SK-N-SH (cell line): ENCODE measurements around the gene MARK3. TPM values are rescaled to one million over a fixed set of nuclear protein-coding genes. Genes with fewer than 3 reads are reported as not detected.

ENCODE experiments used
- CTCF ChIA-PET: fragments of 300-600, 350-600 bp; formaldehyde crosslinking; extraction: SDS; loops from one replicate; lab custom pipeline; 2021; lab: Yijun Ruan, JAX
- POLR2A ChIA-PET: fragments of 350-600 bp; sonication (Branson Sonifier 250); formaldehyde crosslinking; extraction: SDS; loops from one replicate; lab custom pipeline; 2020; ENCODE audit warnings: antibody characterized with exemption, inconsistent platforms; lab: Yijun Ruan, JAX
- DNase-seq: peaks from one replicate; pipeline ENCODE4 v3.0.0; 2012
- H2AFZ ChIP-seq: fragments of 200-600 bp; sonication (generic); 2 replicates; pipeline ENCODE4 v1.8.1; 2016; ENCODE audit warnings: antibody characterized with exemption, mild to moderate bottlenecking, low read depth
- H3F3A ChIP-seq: fragments of 200-600 bp; sonication (generic); replicated peaks from 2 replicates; pipeline ENCODE3; 2016; ENCODE audit warnings: antibody characterized with exemption, mild to moderate bottlenecking; ENCODE audit not compliant: insufficient read depth
- H3K27ac ChIP-seq, 2 experiments: fragments of 200-500 bp in 1 of 2; fragments of 200-600 bp in 1 of 2; sonication (Bioruptor generic) in 1 of 2; sonication (generic), shearing (Covaris generic) in 1 of 2; 2 replicates each; pipeline versions ENCODE4 v1.5.1 to v1.6.1; 2014 to 2016; ENCODE audit warnings: low read depth in 2 of 2, inconsistent platforms in 1 of 2, low read length in 1 of 2, mild to moderate bottlenecking in 1 of 2, mixed read lengths in 1 of 2
- H3K27me3 ChIP-seq: fragments of 200-600 bp; sonication (generic), shearing (Covaris generic); 2 replicates; pipeline ENCODE4 v1.6.1; 2016; ENCODE audit warnings: mixed run types; ENCODE audit not compliant: insufficient read depth
- H3K36me3 ChIP-seq, 2 experiments: fragments of 200-500 bp in 1 of 2; fragments of 200-600 bp in 1 of 2; sonication (Bioruptor generic) in 1 of 2; sonication (generic) in 1 of 2; replicated peaks in 1 of 2; 2 replicates each; pipeline versions ENCODE3 to v1.5.1; 2014 to 2016; ENCODE audit warnings: low read length in 1 of 2, mild to moderate bottlenecking in 1 of 2; ENCODE audit not compliant: insufficient read depth in 2 of 2, control insufficient read depth in 1 of 2
- H3K4me1 ChIP-seq, 2 experiments: fragments of 200-500 bp in 1 of 2; fragments of 200-600 bp in 1 of 2; sonication (Bioruptor generic) in 1 of 2; sonication (generic), shearing (Covaris generic) in 1 of 2; 2 replicates each; pipeline versions ENCODE4 v1.5.1 to v1.6.1; 2014 to 2016; ENCODE audit warnings: low read depth in 1 of 2, low read length in 1 of 2, mixed run types in 1 of 2; ENCODE audit not compliant: insufficient read depth in 2 of 2, control insufficient read depth in 1 of 2
- H3K4me2 ChIP-seq: fragments of 200-600 bp; sonication (generic), shearing (Covaris generic); 2 replicates; pipeline ENCODE4 v1.6.1; 2017; ENCODE audit warnings: mixed run types
- H3K4me3 ChIP-seq, 2 experiments: fragments of 200-500 bp in 1 of 2; fragments of 200-600 bp in 1 of 2; sonication (Bioruptor generic) in 1 of 2; sonication (generic), shearing (Covaris generic) in 1 of 2; 2 replicates each; pipeline versions ENCODE4 v1.5.1 to v1.8.1; 2014 to 2016; ENCODE audit warnings: low read depth in 2 of 2, inconsistent platforms in 1 of 2, low read length in 1 of 2, mild to moderate bottlenecking in 1 of 2, mixed read lengths in 1 of 2, moderate library complexity in 1 of 2
- H3K79me2 ChIP-seq: fragments of 200-600 bp; sonication (generic); 2 replicates; pipeline ENCODE4 v1.8.1; 2017; ENCODE audit warnings: mild to moderate bottlenecking; ENCODE audit not compliant: insufficient read depth
- H3K9ac ChIP-seq: fragments of 200-600 bp; sonication (generic); 2 replicates; pipeline ENCODE4 v1.6.1; 2017; ENCODE audit warnings: mixed run types
- H3K9me2 ChIP-seq: fragments of 200-600 bp; sonication (generic); 2 replicates; pipeline ENCODE4 v1.6.1; 2017; ENCODE audit warnings: mixed run types
- H3K9me3 ChIP-seq: fragments of 200-600 bp; sonication (generic); 2 replicates; pipeline ENCODE4 v1.6.1; 2017; ENCODE audit warnings: mixed run types, mild to moderate bottlenecking, moderate library complexity
- H4K20me1 ChIP-seq: fragments of 200-600 bp; sonication (generic); 2 replicates; pipeline ENCODE4 v1.6.1; 2017; ENCODE audit warnings: mild to moderate bottlenecking, mixed run types; ENCODE audit not compliant: insufficient read depth
- CHD2 ChIP-seq: fragments of 150-350 bp; IDR thresholded peaks from 2 replicates; pipeline ENCODE4 v1.6.1; 2018; ENCODE audit warnings: low read length; ENCODE audit not compliant: partially characterized antibody
- ELF1 ChIP-seq: IDR thresholded peaks from 2 replicates; pipeline ENCODE4 v1.4.0; 2012
- EP300 ChIP-seq, 2 experiments: IDR thresholded peaks; 2 replicates each; pipeline versions ENCODE4 v1.4.0 to v1.6.1; 2012; ENCODE audit warnings: borderline replicate concordance in 1 of 2, low read depth in 1 of 2, low read length in 1 of 2
- FOSL2 ChIP-seq: IDR thresholded peaks from 2 replicates; pipeline ENCODE4 v1.4.0; 2012; ENCODE audit warnings: low read depth, mild to moderate bottlenecking, moderate library complexity, borderline replicate concordance
- GATA2 ChIP-seq: sonication (generic); formaldehyde crosslinking; IDR thresholded peaks from 2 replicates; pipeline ENCODE4 v1.5.0; 2020; ENCODE audit warnings: mild to moderate bottlenecking, missing genetic modification reagents
- MXI1 ChIP-seq: IDR thresholded peaks from 2 replicates; pipeline ENCODE4 v1.6.1; 2012; ENCODE audit warnings: mild to moderate bottlenecking, low read depth, low read length, improper control_type of control experiment
- NFIC ChIP-seq: IDR thresholded peaks from 2 replicates; pipeline ENCODE4 v1.4.0; 2012; ENCODE audit warnings: borderline replicate concordance
- NRF1 ChIP-seq: IDR thresholded peaks from 2 replicates; pipeline ENCODE4 v1.6.1; 2012; ENCODE audit warnings: low read depth, mild to moderate bottlenecking, low read length
- POLR2AphosphoS5 ChIP-seq: IDR thresholded peaks from 2 replicates; pipeline ENCODE4 v1.6.1; 2012; ENCODE audit warnings: low read depth, low read length
- RAD21 ChIP-seq: IDR thresholded peaks from 2 replicates; pipeline ENCODE4 v1.6.1; 2012; ENCODE audit warnings: mild to moderate bottlenecking, low read length
- RCOR1 ChIP-seq: fragments of 150-350 bp; IDR thresholded peaks from 2 replicates; pipeline ENCODE4 v1.6.1; 2017; ENCODE audit warnings: antibody characterized with exemption, low read length
- TAF1 ChIP-seq: IDR thresholded peaks from 2 replicates; pipeline ENCODE4 v1.6.1; 2012; ENCODE audit warnings: low read depth, mild to moderate bottlenecking, low read length, moderate library complexity, borderline replicate concordance
- TCF12 ChIP-seq: IDR thresholded peaks from 2 replicates; pipeline ENCODE4 v1.4.0; 2012
- TEAD4 ChIP-seq: IDR thresholded peaks from 2 replicates; pipeline ENCODE4 v1.4.0; 2012; ENCODE audit warnings: mild to moderate bottlenecking, borderline replicate concordance; ENCODE audit not compliant: insufficient read depth
- YY1 ChIP-seq: IDR thresholded peaks from 2 replicates; pipeline ENCODE4 v1.4.0; 2012; ENCODE audit warnings: low read depth, mild to moderate bottlenecking
- WGBS: methylation state at CpG from one replicate; pipeline ENCODE4 v1.1.6; 2017; ENCODE audit warnings: low lambda C conversion rate; 5-methylcytosine and 5-hydroxymethylcytosine counted together
- polyA plus RNA-seq, 3 experiments: library from polyadenylated mRNA; depleted of rRNA; stranded (reverse); fragments of >200 nt; gene quantifications; 2 replicates each; pipeline ENCODE4 v1.2.3, GENCODE V29; 2012
- TF ChIP-seq, protein P1 (sequence below): IDR thresholded peaks from 2 replicates; pipeline ENCODE4 v1.4.0; 2012; ENCODE audit warnings: low read depth
- TF ChIP-seq, protein P2 (sequence below): fragments of 200-600 bp; sonication (generic); IDR thresholded peaks from 2 replicates; pipeline ENCODE4 v1.6.1; 2017; ENCODE audit warnings: antibody characterized with exemption, mild to moderate bottlenecking, moderate library complexity
- TF ChIP-seq, protein P3 (sequence below): IDR thresholded peaks from 2 replicates; pipeline ENCODE4; 2012

The MARK3 gene
- polyA plus RNA-seq, 1 of the 3 experiments (the other 2 are of a cell fraction) = 73.4 TPM

DNA sequence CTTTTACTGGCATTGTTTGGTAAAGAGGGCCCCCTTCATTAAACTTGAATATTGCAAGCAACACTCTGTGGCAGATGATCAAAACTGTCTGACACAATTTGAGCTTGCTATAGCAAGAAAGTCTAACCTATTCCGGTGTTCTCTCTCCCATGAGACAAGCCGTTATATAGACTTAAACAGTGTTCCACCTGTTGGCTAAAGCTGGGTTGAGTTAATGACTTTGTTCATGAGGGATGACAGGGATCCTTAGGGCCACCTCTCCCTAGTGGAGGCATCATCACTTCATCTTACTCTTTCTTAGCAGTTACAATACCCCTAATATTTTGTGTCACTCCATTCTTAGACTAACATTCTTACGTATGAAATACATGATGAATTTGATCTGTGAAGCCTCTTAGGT lies 47.4 kb upstream of the MARK3 start (continued):
- TF ChIP-seq, protein P1, sequence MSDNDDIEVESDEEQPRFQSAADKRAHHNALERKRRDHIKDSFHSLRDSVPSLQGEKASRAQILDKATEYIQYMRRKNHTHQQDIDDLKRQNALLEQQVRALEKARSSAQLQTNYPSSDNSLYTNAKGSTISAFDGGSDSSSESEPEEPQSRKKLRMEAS = no peak
- TF ChIP-seq POLR2AphosphoS5 = no peak

DNA sequence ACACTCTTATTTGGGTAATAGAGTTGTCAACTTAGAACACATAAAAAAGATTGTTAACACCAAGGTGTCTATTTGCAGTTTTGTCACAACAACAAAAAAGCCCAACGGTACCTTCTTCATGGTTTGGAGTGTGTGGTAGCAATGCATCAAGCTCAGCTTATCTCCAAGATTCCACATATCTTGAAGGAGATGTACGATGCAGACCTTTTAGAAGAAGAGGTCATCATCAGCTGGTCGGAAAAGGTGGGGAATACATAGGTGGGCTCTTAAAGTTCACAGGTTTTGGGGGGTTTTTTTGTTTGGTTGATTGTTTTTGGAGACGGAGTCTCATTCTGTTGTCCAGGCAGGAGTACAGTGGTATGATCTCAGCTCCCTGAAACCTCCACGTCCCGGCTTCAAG lies 45.7 kb upstream of the MARK3 start:
- Histone ChIP-seq H2AFZ (no peak overlapping the region), H3K9ac (no peak overlapping the region), H3K27ac (no peak overlapping the region), H3K36me3 (peaks cover 93 to 95% of the 10 kb centered on the region in 2 experiments), H3F3A (peaks cover 75% of the 10 kb centered on the region), H3K27me3 (no peaks in the 10 kb centered on the region), H3K4me1 (peaks cover 7 to 10% of the 10 kb centered on the region in 2 experiments; a peak in 3 of 4 replicates), H3K9me2 (no peaks in the 10 kb centered on the region), H4K20me1 (peaks cover 67% of the 10 kb centered on the region), H3K9me3 (no peaks in the 10 kb centered on the region), H3K79me2 (peaks cover 51% of the 10 kb centered on the region), H3K4me2 (no peak overlapping the region), H3K4me3 (no peak overlapping the region)
- POLR2A ChIA-PET = no interaction called here
- WGBS = 98% methylated on average over 6 of the region's 6 CpGs
- CTCF ChIA-PET = interaction anchor here (3.2 to 4.8 kb wide), 2 partner anchors 15 to 51 kb away, joined by 12 to 19 read pairs; no protein-coding TSS in a partner anchor
- DNase-seq = no peak
- TF ChIP-seq EP300 (IDR thresholded peaks at IDR 0.05; ENCODE audit: borderline replicate concordance in 1 of 2, low read depth in 1 of 2, low read length in 1 of 2) = no peak
- TF ChIP-seq TAF1 = no peak
- TF ChIP-seq YY1 = no peak
- TF ChIP-seq ELF1 = no peak
- no peak for TF ChIP-seq RCOR1
- no peak for TF ChIP-seq NRF1
- no peak for TF ChIP-seq TEAD4
- TF ChIP-seq FOSL2 = no peak
- no peak for TF ChIP-seq GATA2 (CRISPR knock-in tag)

DNA sequence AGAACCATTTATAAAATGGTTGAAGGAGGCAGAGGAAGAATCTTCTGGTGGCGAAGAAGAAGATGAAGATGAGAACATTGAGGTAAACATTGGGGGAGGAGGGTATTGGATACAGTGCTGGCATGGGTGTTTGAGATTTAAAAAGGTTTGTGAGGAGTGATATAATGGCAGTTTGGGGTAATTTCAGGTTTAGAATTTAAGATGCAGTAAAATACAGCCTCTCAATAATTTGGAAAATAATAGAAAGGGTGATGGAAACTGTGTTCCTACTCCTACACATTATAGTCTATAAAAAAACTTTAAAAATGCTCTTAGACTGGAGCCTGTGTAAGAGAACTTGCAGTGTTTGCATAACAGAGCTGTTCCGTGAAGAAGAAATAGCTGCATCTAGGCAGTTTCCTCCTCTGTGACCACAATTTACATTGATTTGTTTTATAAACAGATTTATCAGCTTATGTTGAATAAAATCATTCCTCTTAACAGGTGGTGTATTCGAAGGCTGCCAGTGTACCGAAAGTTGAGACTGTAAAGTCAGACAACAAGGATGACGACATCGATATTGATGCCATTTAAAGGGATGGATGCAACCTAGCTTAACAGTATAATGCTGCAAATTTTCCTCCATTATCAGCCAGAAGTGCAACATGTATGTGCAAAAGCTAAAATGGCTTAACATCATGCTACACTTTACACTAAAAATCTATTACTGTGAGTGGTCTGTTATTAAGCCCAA lies 44.6 kb upstream of the MARK3 start:
- ChIA-PET POLR2A (interaction anchor here (0.5 kb wide), 1 partner anchor 84 kb away, joined by 3 read pairs; no protein-coding TSS in a partner anchor), CTCF (interaction anchor here (3.2 to 4.8 kb wide), 2 partner anchors 14 to 50 kb away, joined by 12 to 19 read pairs; no protein-coding TSS in a partner anchor)
- Histone ChIP-seq H2AFZ (no peak overlapping the region), H3K79me2 (peaks cover 41% of the 10 kb centered on the region), H3F3A (peaks cover 83% of the 10 kb centered on the region), H3K27me3 (no peaks in the 10 kb centered on the region), H3K4me1 (peaks cover 6 to 7% of the 10 kb centered on the region in 2 experiments; a peak in 3 of 4 replicates), H3K9me3 (no peaks in the 10 kb centered on the region), H3K4me3 (no peak overlapping the region), H3K9ac (no peak overlapping the region), H3K27ac (no peak overlapping the region), H3K4me2 (no peak overlapping the region), H3K9me2 (no peaks in the 10 kb centered on the region), H3K36me3 (peaks cover 95% of the 10 kb centered on the region in 2 experiments), H4K20me1 (peaks cover 58% of the 10 kb centered on the region)
- DNase-seq = no peak
- TF ChIP-seq MXI1 (no peak), NFIC (no peak), CHD2 (no peak), TCF12 (no peak), YY1 (no peak), RAD21 (no peak)
- TF ChIP-seq, protein P1 = no peak
- TF ChIP-seq, protein P2, sequence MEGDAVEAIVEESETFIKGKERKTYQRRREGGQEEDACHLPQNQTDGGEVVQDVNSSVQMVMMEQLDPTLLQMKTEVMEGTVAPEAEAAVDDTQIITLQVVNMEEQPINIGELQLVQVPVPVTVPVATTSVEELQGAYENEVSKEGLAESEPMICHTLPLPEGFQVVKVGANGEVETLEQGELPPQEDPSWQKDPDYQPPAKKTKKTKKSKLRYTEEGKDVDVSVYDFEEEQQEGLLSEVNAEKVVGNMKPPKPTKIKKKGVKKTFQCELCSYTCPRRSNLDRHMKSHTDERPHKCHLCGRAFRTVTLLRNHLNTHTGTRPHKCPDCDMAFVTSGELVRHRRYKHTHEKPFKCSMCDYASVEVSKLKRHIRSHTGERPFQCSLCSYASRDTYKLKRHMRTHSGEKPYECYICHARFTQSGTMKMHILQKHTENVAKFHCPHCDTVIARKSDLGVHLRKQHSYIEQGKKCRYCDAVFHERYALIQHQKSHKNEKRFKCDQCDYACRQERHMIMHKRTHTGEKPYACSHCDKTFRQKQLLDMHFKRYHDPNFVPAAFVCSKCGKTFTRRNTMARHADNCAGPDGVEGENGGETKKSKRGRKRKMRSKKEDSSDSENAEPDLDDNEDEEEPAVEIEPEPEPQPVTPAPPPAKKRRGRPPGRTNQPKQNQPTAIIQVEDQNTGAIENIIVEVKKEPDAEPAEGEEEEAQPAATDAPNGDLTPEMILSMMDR = no peak
- TF ChIP-seq, protein P3, sequence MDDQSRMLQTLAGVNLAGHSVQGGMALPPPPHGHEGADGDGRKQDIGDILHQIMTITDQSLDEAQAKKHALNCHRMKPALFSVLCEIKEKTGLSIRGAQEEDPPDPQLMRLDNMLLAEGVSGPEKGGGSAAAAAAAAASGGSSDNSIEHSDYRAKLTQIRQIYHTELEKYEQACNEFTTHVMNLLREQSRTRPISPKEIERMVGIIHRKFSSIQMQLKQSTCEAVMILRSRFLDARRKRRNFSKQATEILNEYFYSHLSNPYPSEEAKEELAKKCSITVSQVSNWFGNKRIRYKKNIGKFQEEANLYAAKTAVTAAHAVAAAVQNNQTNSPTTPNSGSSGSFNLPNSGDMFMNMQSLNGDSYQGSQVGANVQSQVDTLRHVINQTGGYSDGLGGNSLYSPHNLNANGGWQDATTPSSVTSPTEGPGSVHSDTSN = no peak
- WGBS = 97% methylated on average over 6 of the region's 6 CpGs
